ENCODE measurements around the gene ACRV1. TPM values are rescaled to one million over a fixed set of nuclear protein-coding genes. Genes with fewer than 3 reads are reported as not detected.

ACRV1 gene
- total RNA-seq, 4 donors from 2014 or later = not detected

- Histone ChIP-seq H3K27ac (no peak overlapping the region), H3K27me3 (no peaks in the 10 kb centered on the region), H3K4me1 (no peaks in the 10 kb centered on the region), H3K4me3 (no peak overlapping the region), H3K36me3 (no peaks in the 10 kb centered on the region), H3K9me3 (no peaks in the 10 kb centered on the region)
- TF ChIP-seq POLR2AphosphoS5 (IDR thresholded peaks at IDR 0.05) (no peak), CTCF (IDR thresholded peaks at IDR 0.05) (no peak), POLR2A (IDR thresholded peaks at IDR 0.05) (no peak), EP300 (IDR thresholded peaks at IDR 0.05) (no peak)
- ATAC-seq = no peak
- 72 to 73% methylated on average over 5 to 6 of the region's 6 CpGs for WGBS, 2 donors (ENCODE audit: low coverage in 1 of 2)
These were observed 8.7 kb upstream of the ACRV1 start for GRCh38 chr11:125689274-125689859.

- no peaks in the 10 kb centered on the region for H3K4me1 ChIP-seq
- no peak for TF ChIP-seq CTCF (IDR thresholded peaks at IDR 0.05)
- no peak for TF ChIP-seq POLR2A (IDR thresholded peaks at IDR 0.05)
- TF ChIP-seq POLR2AphosphoS5 (IDR thresholded peaks at IDR 0.05) = no peak
- no peak for TF ChIP-seq EP300 (IDR thresholded peaks at IDR 0.05)
- ATAC-seq = no peak
These were observed 8.0 kb upstream of the ACRV1 start for GRCh38 chr11:125688632-125689031.

GRCh38 chr11:125688066-125688465 is 7.4 kb upstream of the ACRV1 start:
- Histone ChIP-seq H3K4me3 (no peak overlapping the region), H3K4me1 (no peaks in the 10 kb centered on the region), H3K9me3 (no peaks in the 10 kb centered on the region), H3K27ac (no peak overlapping the region), H3K36me3 (no peaks in the 10 kb centered on the region), H3K27me3 (no peaks in the 10 kb centered on the region)
- 90 to 96% methylated on average over 6 to 10 of the region's 11 CpGs for WGBS, 2 donors (ENCODE audit: low coverage in 1 of 2)
- TF ChIP-seq CTCF (IDR thresholded peaks at IDR 0.05) (no peak), EP300 (IDR thresholded peaks at IDR 0.05) (no peak)
- ATAC-seq = no peak

More at GRCh38 chr11:125688632-125689031, 8.0 kb upstream of the ACRV1 start:
- H3K9me3 ChIP-seq = no peaks in the 10 kb centered on the region
- H3K27me3 ChIP-seq = no peaks in the 10 kb centered on the region
- no peak overlapping the region for H3K4me3 ChIP-seq
- WGBS, 2 donors (ENCODE audit: low coverage in 1 of 2) = 90% methylated on average over 2 of the region's 3 CpGs; no CpG with 5 or more reads in 1 of the 2 donors
- H3K36me3 ChIP-seq = no peaks in the 10 kb centered on the region
- H3K27ac ChIP-seq = no peak overlapping the region

GRCh38 chr11:125685228-125685627 is 4.6 kb upstream of the ACRV1 start:
- H3K36me3 ChIP-seq = no peaks in the 10 kb centered on the region
- H3K4me1 ChIP-seq = no peaks in the 10 kb centered on the region
- H3K4me3 ChIP-seq = no peak overlapping the region
- TF ChIP-seq EP300 (IDR thresholded peaks at IDR 0.05) (no peak), POLR2AphosphoS5 (IDR thresholded peaks at IDR 0.05) (no peak), CTCF (IDR thresholded peaks at IDR 0.05) (no peak), POLR2A (IDR thresholded peaks at IDR 0.05) (no peak)
- 38 to 56% methylated on average over 7 to 9 of the region's 9 CpGs for WGBS, 2 donors (ENCODE audit: low coverage in 1 of 2)
- no peak overlapping the region for H3K27ac ChIP-seq
- no peak for ATAC-seq
- no peaks in the 10 kb centered on the region for H3K9me3 ChIP-seq
- no peaks in the 10 kb centered on the region for H3K27me3 ChIP-seq

- WGBS, 2 donors (ENCODE audit: low coverage in 1 of 2) = 93 to 100% methylated on average over 2 of the region's 2 CpGs
- TF ChIP-seq EP300 (IDR thresholded peaks at IDR 0.05) = no peak
- no peak for TF ChIP-seq POLR2A (IDR thresholded peaks at IDR 0.05)
- TF ChIP-seq POLR2AphosphoS5 (IDR thresholded peaks at IDR 0.05) = no peak
- TF ChIP-seq CTCF (IDR thresholded peaks at IDR 0.05) = no peak
- H3K27ac ChIP-seq = no peak overlapping the region
- no peak for ATAC-seq
- H3K4me1 ChIP-seq = no peaks in the 10 kb centered on the region
- no peaks in the 10 kb centered on the region for H3K27me3 ChIP-seq
- no peaks in the 10 kb centered on the region for H3K36me3 ChIP-seq
- no peaks in the 10 kb centered on the region for H3K9me3 ChIP-seq
- H3K4me3 ChIP-seq = no peak overlapping the region
These were observed 810 bp downstream of the ACRV1 start for GRCh38 chr11:125679837-125680236.

Measured in gastroesophageal sphincter (tissue), 4 donors.